HG03439 (cell line): ENCODE data around the gene SMPD2.

Source experiments
- ATAC-seq: cut with Tn5 transposase; IDR thresholded peaks from one replicate; pipeline ENCODE4 v1.9.1; 2021; ENCODE audit warnings: mild to moderate bottlenecking, moderate library complexity; ENCODE audit not compliant: unreplicated experiment

Gene SMPD2

DNA sequence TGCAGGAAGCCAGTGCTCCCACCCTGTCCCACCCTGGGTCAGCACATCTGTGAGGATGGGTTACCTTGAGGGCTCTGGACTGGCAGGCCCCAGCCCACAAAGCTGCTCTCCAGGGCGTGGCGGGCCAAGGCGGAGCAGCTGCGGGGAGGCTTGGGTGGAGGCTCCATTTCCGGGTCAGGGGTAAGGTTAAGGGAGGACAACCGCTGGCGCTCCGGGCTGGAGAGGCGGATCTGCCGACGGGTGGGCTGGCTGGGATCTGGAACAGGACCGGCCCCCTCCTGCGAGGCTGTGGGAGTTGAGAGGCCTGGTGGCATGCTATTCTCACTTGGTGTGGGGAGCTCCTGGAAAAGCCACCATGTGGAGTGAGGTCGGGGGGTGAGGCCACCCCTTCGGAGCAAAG, 5.5 kb downstream of the SMPD2 start:
- ATAC-seq: no peak

DNA sequence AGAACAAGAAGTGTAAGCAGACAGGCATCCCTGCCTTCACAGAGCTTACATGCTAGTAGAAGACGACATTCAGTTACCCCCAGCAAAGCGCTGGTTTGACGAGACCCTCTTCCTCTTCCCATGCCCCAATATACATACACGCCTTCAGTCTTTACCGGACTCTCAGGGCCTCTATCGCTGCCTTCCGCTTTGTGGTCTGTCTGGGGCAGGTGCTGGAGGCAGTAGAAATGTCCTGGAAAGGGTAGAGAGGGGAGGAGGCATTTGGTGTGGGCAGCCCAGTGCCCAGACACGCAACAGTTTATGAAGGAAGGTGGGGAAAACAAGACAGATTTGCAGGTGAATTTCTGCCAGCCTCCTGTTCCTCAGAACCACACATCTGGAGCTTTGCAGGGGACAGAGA, 6.0 kb downstream of the SMPD2 start:
- ATAC-seq: no peak

DNA sequence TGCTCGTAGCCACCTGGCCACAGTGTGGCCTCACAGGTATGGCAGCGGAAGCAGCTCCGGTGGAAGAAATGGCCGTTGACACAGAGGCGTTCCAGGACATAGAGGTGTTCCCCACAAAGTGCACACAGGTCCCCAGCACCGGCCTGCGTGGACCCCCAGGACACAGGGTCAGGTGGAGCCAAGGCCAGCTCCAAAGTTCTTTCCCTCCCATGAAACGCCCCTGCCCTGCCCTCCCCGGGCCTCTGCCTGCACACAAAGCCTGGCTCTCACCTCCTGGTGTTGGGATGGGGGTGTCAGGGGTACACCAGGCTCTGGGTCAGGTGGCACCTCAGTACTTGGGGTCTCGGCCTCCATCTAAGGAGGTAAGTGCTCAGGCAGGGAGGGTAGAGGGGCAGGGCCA, 6.6 kb downstream of the SMPD2 start:
- ATAC-seq: no peak

DNA sequence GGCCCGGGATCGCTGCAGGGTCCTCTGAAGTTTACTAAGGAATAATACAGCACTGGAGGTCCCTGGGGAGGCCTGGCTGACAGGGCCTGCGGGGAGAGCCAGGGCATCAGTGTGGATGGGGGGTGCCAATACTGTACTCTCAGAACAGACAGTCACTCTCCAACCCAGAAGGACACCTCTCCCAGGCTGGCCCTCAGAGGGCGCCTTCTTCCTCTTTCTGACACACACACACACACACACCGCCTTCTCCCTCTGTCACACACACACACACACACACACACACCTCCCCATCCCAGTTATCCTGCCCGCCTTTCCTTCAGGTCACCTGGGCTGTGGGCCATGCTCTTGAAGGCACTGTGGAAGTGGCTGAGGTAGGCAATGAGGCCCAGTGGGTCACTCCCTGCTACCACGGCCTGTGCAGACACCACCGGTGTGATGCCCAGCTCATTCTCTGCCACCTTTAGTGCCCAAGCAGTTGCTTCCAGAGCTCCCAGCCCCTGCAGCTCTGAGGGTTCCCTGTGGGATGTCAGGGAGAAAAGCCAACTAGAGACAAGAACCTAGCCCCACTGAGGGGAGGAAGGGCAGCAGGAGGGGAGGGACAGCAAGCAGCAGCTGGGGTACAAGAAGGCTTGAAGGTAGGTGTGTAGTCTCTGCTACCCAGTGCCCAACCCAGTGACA, 7.5 kb downstream of the SMPD2 start:
- ATAC-seq: no peak

DNA sequence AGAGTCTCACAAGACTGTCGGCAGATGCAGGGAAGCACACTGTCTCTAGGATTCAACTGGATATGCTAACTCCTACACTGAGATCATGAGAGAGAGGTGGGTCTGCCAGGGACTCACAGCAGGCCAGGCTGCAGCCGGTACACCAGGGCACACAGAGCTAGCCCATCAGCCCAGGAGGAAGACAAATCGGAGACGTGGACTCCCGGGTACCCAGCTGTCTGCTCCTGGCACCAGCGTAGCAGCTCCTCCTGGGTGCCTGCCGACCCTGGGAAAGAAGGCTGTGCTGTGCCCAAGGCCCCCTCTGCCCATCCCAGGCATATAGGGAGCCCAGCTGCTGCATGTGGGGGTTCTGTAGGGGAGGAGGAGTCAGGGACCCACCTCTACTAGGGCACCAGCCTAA, 8.1 kb downstream of the SMPD2 start:
- ATAC-seq: no peak

DNA sequence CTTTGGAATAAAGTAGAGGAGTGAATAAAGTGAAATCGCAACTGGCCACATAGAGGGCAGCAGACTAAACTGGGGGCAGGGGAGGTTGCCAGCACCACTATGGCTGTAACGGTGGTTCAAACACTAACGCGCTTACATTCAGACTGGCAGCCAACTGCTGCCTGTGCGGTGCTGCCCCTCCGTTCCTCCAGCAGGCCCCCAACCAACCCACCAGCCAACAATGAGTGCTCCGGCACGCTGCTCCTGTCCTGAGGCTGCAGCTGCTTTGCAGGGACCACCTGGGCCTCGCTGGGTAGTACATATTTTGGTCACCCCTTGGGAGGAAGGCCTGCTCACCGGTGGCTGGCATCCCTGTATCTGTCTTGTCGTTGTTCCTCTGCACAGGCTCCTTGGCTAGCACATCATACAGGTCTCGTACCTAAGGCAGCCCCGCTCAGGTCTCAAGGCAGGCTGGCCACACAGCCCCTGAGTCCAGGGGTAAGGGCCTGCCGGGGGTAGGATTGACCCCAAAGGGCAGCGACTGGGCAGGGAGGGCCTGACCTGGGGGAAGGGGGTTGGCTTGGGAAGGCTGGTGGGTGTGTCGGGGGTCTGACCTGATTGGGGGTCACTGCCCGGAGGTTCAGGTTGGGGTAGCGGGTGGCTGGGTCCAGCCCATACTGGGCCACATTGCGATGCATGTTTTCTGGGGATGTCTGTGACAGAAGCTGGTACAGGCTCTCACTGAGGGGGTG, 8.7 kb downstream of the SMPD2 start:
- ATAC-seq: no peak

DNA sequence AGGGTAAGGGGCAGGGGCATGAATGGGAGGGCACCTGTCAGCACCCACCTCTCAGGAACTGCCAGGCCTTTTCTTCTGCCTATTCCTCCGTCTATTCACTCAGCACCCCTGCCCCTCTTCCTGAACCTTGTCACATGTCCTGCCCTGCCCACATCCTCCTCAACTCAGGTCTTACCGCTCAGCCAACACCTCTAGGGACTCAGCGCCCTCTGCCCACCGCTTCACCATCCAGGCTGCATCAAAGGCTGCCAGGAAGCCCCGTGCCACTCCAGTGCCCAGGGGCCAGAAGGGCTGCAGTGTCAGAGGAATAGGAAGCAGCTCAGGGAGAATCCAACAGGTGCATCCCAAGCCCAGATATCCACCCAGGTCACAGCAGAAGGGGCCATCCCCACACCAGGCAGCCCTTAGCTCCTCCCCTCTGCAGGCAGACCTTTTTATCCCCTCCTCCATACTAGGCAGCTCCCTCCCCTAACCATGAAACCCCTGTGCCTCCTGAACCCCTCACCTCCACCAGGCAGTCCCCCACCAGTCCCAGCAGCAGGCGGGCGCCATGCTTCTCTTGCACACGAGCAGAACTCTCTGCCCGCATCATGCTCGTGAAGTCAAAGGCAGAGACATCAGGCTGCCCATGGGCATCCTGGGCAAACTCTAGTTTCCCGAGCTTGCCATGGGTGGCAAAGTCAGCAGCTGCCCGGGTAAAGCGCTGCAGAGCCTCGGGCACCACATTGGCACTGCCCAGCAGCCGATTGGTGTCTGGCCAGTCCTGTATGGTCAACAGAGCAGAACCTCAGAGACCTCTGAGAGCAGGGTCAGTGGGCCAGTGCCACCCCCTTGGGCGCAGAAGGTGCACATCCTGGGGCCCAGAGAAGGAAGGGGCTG, 9.5 kb downstream of the SMPD2 start:
- ATAC-seq: no peak

DNA sequence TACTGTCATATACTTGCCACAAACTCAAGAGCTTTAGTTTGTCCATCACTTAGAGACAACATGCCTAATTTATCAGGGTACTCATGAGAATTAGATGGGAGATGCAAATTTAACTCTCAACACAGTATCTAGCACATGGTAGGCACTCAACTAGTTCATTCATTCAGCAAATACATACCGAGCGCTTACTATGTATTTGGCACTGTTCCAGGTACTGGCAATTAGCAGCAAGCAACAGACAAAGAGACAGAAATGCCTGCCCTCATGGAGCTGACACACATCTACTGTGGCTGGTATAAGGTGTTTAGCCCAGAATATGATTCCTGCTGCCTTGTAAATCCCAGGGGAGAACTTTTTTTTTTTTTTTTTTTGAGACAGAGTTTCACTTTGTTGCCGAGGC, 10.3 kb downstream of the SMPD2 start:
- no peak for ATAC-seq

DNA sequence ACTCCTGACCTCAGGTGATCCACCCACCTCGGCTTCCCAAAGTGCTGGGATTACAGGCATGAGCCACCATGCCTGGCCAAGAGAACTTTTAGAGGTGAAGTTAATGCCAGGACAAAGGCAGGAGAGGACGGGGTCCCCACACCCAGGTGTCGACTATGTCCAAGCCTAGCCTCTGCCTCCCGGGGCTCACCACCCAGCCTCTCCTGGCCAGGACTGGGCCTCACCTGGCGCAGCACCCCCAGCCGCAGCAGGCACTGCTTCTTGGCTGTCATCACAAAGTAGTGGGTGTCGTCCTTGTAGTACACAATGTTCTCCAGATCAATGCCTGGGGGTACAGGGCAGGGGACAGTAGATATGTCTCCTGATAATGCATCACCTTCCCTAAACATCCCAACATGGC, 10.9 kb downstream of the SMPD2 start:
- ATAC-seq: no peak

DNA sequence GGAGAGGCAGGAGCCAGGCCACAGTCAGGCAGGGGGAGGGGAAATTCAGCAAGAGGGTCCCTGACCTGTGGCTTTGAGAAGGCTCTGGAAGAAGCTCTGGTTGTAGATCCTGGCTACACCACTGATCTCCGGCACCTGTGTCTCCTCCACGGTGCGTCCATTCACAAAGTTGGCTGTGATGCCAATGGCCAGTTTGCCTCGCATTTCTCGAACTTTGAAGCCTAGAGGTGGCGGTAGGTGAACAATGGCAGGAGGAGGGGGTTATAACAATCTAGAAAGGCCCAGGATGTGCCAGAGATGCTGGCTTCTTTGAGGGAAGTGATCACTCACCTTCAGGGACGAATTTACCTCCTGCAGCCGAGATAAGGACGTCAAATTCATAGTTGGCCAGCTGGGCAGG, 11.7 kb downstream of the SMPD2 start:
- no peak for ATAC-seq

DNA sequence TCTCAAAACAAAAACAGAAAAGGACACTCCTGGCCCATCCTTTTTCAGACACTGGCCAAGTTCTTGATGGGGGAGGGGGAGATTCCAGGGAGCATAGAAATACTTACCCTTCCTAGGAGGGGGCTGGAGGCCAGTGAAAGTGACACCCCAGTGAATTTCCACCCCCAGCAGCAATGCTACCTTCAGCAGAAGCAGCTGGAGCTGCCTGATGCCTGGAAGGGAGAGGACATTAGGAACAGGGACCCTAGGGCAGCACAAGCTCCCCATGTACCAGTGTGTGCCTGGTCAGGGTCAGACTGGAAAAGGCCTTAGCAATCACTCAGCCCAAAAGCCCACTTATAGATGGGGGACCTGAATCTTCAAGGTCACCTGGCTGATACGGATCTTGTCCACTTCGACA, 12.6 kb downstream of the SMPD2 start:
- ATAC-seq: no peak

DNA sequence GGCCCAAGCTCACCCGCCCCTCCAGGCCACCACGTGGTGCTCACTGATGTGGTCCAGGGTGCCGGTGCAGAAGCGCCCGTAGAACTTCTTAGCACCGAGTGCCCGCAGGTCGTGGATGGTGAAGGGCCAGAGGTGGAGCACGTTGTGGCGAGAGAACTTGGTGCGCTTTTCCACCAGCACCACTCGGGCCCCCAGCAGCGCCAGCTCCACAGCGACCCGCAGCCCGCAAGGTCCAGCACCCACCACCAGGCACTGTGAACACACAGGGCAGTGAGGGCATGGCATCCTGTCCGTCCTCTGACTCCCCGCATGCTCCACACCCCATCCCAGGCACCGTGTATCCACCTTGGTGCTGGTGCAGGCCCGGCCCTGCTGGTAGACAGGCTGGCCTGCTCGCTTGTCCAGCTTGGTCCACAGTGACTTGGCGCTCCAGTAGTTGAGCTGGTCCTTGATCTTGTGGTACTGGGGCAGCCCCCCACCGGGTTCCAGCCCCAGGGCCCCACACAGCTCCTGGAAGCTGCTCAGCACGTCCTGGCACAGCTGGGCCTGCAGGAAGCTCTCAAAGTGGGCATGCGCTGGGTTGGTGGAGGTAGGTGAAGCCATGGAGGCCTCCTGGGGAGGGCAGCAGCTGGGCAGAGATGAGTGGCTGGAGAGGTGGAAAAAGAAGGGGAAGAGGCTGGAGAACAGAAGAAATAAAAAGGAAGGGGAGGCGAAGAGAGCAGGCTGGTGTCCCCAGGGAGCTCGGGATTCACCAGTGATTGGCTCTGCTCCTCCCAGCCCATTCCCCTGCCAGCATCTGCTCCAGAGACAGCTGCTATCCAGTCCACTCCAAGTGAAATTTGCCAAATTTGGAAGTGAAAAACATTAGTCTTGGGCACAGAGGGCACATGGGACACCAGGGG, 13.3 kb downstream of the SMPD2 start:
- ATAC-seq: no peak

DNA sequence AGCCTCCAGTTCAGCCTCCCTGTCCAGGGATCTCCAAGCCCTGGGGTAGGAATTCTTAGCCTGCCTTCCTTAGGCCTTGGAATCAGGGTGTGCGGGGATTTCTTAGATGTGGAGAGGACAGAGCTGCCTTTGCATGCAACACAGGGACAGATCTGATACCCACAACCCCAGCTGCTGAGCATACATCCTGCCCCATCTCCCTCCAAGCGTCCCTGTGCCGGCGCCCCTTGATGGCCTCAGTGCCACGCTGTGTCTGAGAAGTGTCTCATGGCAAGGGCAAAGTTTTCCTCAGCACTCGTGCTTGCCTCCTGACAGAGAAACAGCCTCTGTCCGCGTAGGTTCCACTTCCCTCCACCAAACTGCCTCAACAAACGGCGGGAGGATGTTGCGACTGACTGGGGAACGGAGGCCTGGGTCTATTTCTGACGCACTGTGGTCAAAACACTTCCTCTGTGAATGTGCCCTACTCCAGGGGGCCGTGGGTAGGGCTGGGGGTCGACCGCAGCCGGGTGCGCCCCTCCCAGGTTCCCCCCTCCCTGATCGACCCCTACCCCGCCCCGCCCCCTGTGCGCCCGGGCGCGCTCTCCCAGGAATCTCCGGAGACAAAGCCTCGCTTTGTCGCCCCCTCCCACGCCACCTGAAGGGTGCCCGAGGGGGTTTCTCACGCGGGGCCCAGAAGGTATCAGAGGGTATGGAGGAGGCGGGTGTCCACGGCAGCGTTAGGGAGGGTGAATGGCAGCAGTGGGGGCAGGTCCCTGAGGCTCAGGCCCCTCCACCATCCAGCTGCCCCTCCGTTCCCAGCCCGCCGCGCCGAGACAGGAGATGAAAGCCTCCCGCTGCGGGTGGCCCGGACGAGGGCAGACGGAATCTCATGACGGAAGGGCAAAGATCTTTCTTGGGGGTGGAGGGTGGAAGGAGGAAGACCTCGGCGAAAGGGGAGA, 14.2 kb downstream of the SMPD2 start:
- ATAC-seq: peak; percentile 23

DNA sequence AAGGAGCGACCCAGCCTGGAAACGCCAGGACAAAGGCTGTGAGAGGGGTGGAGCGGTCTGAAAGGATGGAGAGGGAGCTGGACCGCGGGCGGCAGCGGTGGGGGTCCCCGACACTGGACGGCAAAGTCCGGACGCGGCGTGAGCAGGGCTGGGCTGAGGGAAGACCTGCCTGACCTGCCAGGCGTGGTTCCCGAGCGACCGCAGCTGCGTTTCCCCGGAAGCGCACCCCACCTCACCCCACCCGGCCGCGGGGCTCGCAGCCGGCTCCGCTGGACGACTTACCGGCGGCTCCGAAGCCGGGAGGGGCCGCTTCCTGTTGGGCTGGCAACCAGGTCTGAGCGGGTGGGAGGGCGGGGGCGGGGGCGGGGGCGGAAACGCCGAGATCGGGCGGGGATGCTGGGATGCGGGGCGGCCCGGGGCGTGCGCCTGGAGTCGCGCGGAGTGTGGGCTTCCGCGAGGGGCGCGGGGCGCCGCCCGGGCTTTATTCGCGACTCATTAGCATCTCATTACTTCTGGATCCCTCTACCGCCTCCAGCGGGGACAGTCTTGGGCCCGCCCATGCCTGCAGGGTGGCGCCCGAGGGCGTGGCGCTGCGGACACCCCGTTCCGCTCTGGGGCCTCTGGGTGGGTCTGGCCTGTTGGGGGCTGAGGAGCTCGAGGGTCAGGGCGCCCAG, 15.1 kb downstream of the SMPD2 start, which contains the start of gene MICAL1:
Gene MICAL1, minus strand, starts transcription at position 336 of the 674 bp plus-strand sequence. CDS start 1,576 bp downstream, outside the sequence.
- ATAC-seq: peak; percentile 66

DNA sequence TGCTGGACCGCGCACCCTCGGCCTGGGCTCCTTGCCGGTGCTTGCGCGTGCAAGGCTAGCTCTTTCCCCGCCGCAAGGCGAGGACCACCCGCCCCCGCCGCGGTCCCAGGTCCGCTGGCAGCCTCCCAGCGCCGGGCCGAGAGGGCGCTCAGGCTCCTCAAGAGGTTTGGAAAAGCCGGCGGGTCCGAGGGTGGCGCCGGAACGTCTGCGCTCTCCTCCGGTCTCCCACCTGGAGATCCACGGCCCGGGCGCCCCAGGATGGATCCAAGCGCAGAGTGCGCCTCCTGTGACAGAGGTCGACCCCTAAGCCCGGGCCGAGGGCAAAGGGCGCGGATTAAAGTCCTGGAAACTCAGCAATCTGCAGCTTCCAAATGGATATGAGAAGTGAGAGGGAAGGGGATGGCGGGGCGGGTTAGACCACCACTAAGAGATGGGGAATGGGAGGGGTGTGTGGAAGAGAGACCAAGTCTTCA, 15.6 kb downstream of the SMPD2 start:
- no peak for ATAC-seq

DNA sequence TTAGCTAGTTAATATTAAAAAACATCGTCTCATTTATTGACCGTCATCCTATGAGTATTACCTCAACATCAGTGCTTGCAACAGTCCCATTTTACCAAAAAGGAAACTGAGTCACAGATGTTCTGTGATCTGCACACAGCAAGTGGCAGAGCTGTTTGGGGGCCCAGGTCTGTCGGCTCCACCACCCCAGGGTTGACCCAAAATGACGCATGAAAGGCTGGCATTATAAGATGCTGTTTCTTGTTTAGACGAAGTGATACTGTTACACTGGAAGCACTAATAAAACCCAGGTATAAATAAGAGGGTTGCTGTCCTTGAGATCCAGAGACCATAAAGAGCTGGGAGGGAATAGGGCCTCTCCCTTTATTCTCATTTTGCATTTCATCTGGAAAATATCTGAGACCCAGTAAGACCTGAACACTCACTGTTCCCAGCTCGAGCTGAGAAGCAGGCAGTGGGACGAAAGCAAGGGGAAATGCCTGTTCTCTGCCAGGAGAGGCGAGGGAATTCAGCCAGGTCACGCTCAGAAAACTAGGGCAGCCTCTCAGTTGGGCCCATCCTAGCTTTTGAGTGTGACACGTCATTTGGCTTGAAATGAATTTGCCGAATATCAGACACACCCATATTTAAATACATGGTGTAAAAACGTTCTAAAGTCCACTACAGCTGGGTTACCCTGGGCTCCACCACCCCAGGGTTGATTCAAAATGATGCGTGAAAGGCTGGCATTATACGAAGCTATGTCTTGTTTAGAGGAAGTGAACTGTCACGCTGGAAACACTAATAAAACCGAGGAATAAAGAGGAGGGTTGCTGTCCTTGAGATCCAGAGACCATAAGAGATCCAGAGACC, 16.4 kb downstream of the SMPD2 start:
- no peak for ATAC-seq

DNA sequence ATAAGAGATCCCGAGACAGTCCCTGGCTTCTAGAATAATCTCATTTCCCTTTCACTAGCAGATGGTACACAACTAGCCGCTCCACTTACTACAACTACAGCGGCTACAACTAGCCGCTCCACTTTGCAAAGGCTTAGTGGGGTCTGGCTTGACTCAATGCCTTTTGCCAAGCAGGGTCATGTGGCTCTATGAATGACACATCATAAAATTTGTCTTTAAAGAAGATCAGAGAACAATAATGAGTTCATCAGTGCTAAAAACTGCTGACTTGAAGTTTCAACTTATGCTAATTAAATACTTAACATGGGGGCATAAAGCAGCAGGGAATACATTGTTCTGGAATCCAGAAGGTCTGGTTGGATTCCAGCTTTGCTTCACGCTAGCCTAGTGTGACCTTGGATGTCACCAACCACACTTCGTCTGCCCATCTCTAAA, 17.1 kb downstream of the SMPD2 start:
- no peak for ATAC-seq
